H9 (cell line): ENCODE measurements around the gene CBX5. TPM values are rescaled to one million over a fixed set of nuclear protein-coding genes. Genes with fewer than 3 reads are reported as not detected.

Experiments used
- DNase-seq: peaks from one replicate; pipeline ENCODE4 v3.0.0-alpha.2; 2017
- H2AFZ ChIP-seq: one replicate; pipeline ENCODE4 v1.6.1; 2013; ENCODE audit warnings: mild to moderate bottlenecking, low read length, control low read depth, moderate library complexity
- H2AK5ac ChIP-seq: 2 replicates; pipeline ENCODE4 v1.6.1; 2013; ENCODE audit warnings: low read length, control low read depth, mixed read lengths; ENCODE audit not compliant: insufficient read length
- H2BK120ac ChIP-seq: one replicate; pipeline ENCODE4 v1.6.1; 2013; ENCODE audit warnings: low read depth, mild to moderate bottlenecking, low read length, control low read depth, inconsistent platforms; ENCODE audit not compliant: poor library complexity, severe bottlenecking
- H2BK12ac ChIP-seq: 2 replicates; pipeline ENCODE4 v1.6.1; 2013; ENCODE audit warnings: low read length, control low read depth, mixed read lengths, low read depth; ENCODE audit not compliant: insufficient read length
- H2BK15ac ChIP-seq: 2 replicates; pipeline ENCODE4 v1.6.1; 2013; ENCODE audit warnings: low read depth, low read length, control low read depth
- H2BK20ac ChIP-seq: one replicate; pipeline ENCODE4 v1.6.1; 2013; ENCODE audit warnings: low read depth, mild to moderate bottlenecking, low read length, control low read depth, inconsistent platforms; ENCODE audit not compliant: poor library complexity, severe bottlenecking
- H2BK5ac ChIP-seq: 2 replicates; pipeline ENCODE4 v1.6.1; 2013; ENCODE audit warnings: low read length, control low read depth, mixed read lengths; ENCODE audit not compliant: insufficient read length
- H3K14ac ChIP-seq: 2 replicates; pipeline ENCODE4 v1.6.1; 2013; ENCODE audit warnings: low read length, control low read depth; ENCODE audit not compliant: insufficient read depth
- H3K18ac ChIP-seq: 2 replicates; pipeline ENCODE4 v1.6.1; 2013; ENCODE audit warnings: low read depth, mild to moderate bottlenecking, mixed read lengths, low read length, control low read depth; ENCODE audit not compliant: insufficient read length
- H3K23ac ChIP-seq: 2 replicates; pipeline ENCODE4 v1.6.1; 2013; ENCODE audit warnings: low read length, control low read depth, mixed read lengths, low read depth; ENCODE audit not compliant: insufficient read length
- H3K23me2 ChIP-seq: 2 replicates; pipeline ENCODE4 v1.6.1; 2013; ENCODE audit warnings: low read depth, mild to moderate bottlenecking, mixed read lengths, low read length, control low read depth; ENCODE audit not compliant: insufficient read length, poor library complexity, severe bottlenecking
- H3K27ac ChIP-seq: 2 replicates; pipeline ENCODE4 v1.5.1; 2013; ENCODE audit warnings: low read length, control low read depth, mixed read lengths, low read depth; ENCODE audit not compliant: insufficient read length
- H3K27me3 ChIP-seq: 2 replicates; pipeline ENCODE4 v1.6.1; 2013; ENCODE audit warnings: low read length, control low read depth, inconsistent platforms; ENCODE audit not compliant: insufficient read depth
- H3K4ac ChIP-seq: 2 replicates; pipeline ENCODE4 v1.6.1; 2013; ENCODE audit warnings: low read depth, mild to moderate bottlenecking, control low read depth, inconsistent platforms, low read length, moderate library complexity
- H3K4me1 ChIP-seq: 2 replicates; pipeline ENCODE4 v1.6.1; 2013; ENCODE audit warnings: low read length, control low read depth, inconsistent platforms; ENCODE audit not compliant: insufficient read depth
- H3K4me2 ChIP-seq: 2 replicates; pipeline ENCODE4 v1.6.1; 2013; ENCODE audit warnings: low read length, control low read depth, mixed read lengths; ENCODE audit not compliant: insufficient read length, insufficient read depth
- H3K56ac ChIP-seq: 2 replicates; pipeline ENCODE4 v1.6.1; 2013; ENCODE audit warnings: low read depth, mild to moderate bottlenecking, mixed read lengths, low read length, control low read depth; ENCODE audit not compliant: insufficient read length
- H3K79me1 ChIP-seq: 2 replicates; pipeline ENCODE4 v1.6.1; 2013; ENCODE audit warnings: low read depth, mild to moderate bottlenecking, moderate library complexity, low read length, control low read depth, inconsistent platforms; ENCODE audit not compliant: insufficient read depth, poor library complexity, severe bottlenecking
- H3K79me2 ChIP-seq: 2 replicates; pipeline ENCODE4 v1.6.1; 2013; ENCODE audit warnings: low read length, control low read depth, inconsistent platforms; ENCODE audit not compliant: insufficient read depth
- H3K9ac ChIP-seq: 2 replicates; pipeline ENCODE4 v1.6.1; 2013; ENCODE audit warnings: low read length, control low read depth, mixed read lengths; ENCODE audit not compliant: insufficient read length; ENCODE audit errors: extremely low read depth
- H3K9me3 ChIP-seq: one replicate; pipeline ENCODE4 v1.6.1; 2013; ENCODE audit warnings: low read depth, low read length, inconsistent platforms; ENCODE audit not compliant: control insufficient read depth
- H3T11ph ChIP-seq: one replicate; pipeline ENCODE4 v1.6.1; 2013; ENCODE audit warnings: mild to moderate bottlenecking, low read length, control low read depth, inconsistent platforms
- H4K20me1 ChIP-seq: one replicate; pipeline ENCODE4 v1.6.1; 2013; ENCODE audit not compliant: control insufficient read depth, insufficient read length, insufficient read depth
- H4K5ac ChIP-seq: 2 replicates; pipeline ENCODE4 v1.6.1; 2013; ENCODE audit warnings: low read depth, mild to moderate bottlenecking, mixed read lengths, low read length, control low read depth; ENCODE audit not compliant: insufficient read length
- H4K8ac ChIP-seq: replicated peaks from 2 replicates; pipeline ENCODE4 v1.6.1; 2013; ENCODE audit warnings: low read length, control low read depth, mixed read lengths, low read depth; ENCODE audit not compliant: insufficient read length
- H4K91ac ChIP-seq: 2 replicates; pipeline ENCODE4 v1.6.1; 2013; ENCODE audit warnings: low read depth, mild to moderate bottlenecking, moderate library complexity, mixed read lengths, low read length, control low read depth; ENCODE audit not compliant: insufficient read length
- H3K27ac Mint-ChIP-seq, 3 experiments: 2 replicates in 2 of 3; 3 replicates in 1 of 3; pipeline ENCODE4 v1.8.0; 2020 to 2021; ENCODE audit warnings: mixed read lengths in 3 of 3, mild to moderate bottlenecking in 1 of 3, moderate library complexity in 1 of 3
- H3K27me3 Mint-ChIP-seq: 2 replicates; pipeline ENCODE4 v1.8.0; 2021; ENCODE audit warnings: low read depth, mild to moderate bottlenecking, moderate library complexity, mixed read lengths
- H3K36me3 Mint-ChIP-seq, 3 experiments: 2 replicates in 2 of 3; 3 replicates in 1 of 3; pipeline ENCODE4 v1.8.0; 2020 to 2021; ENCODE audit warnings: low read depth in 3 of 3, mixed read lengths in 3 of 3; ENCODE audit not compliant: insufficient read depth in 1 of 3
- H3K4me1 Mint-ChIP-seq, 2 experiments: 2 replicates each; pipeline ENCODE4 v1.8.0; 2020; ENCODE audit warnings: mixed read lengths in 2 of 2
- H3K4me3 Mint-ChIP-seq, 2 experiments: 2 replicates in 1 of 2; 3 replicates in 1 of 2; pipeline ENCODE4 v1.8.0; 2020 to 2021; ENCODE audit warnings: mild to moderate bottlenecking in 2 of 2, mixed read lengths in 2 of 2, moderate library complexity in 1 of 2
- H3K9me3 Mint-ChIP-seq, 2 experiments: 2 replicates in 1 of 2; 3 replicates in 1 of 2; pipeline ENCODE4 v1.8.0; 2020; ENCODE audit warnings: mild to moderate bottlenecking in 2 of 2, mixed read lengths in 2 of 2, moderate library complexity in 1 of 2
- CTCF ChIP-seq: fragments of 200-600 bp; sonication (generic); conservative IDR thresholded peaks from 3 replicates; pipeline ENCODE4 v1.8.0; 2021; ENCODE audit warnings: antibody characterized with exemption, mild to moderate bottlenecking
- WGBS: extraction: QIAGEN DNeasy Blood & Tissue Kit; methylation state at CpG from one replicate; pipeline ENCODE4 v1.1.7; 2013; ENCODE audit warnings: missing lambda C conversion rate, low lambda C conversion rate, mixed read lengths; ENCODE audit not compliant: insufficient read length; ENCODE audit errors: extremely low coverage; 5-methylcytosine and 5-hydroxymethylcytosine counted together
- total RNA-seq: library from RNA; stranded (reverse); gene quantifications from 2 replicates; pipeline ENCODE4 v1.2.1, GENCODE V29; 2021

Gene CBX5
- total RNA-seq, 1 experiment from 2014 or later, result 206 TPM

- H2BK20ac ChIP-seq, result no peak overlapping the region
- H3K23ac ChIP-seq, result no peak overlapping the region
- peaks cover 14% of the 10 kb centered on the region; the same call in 1 of the 2 replicates for H3K27me3 ChIP-seq
- H2BK120ac ChIP-seq, result no peak overlapping the region
- Mint-ChIP-seq H3K4me1 (peaks cover 2 to 14% of the 10 kb centered on the region in 2 experiments), H3K27me3 (peaks cover 73% of the 10 kb centered on the region), H3K4me3 (no peak overlapping the region), H3K36me3 (peaks cover 0 to 8% (median 4%) of the 10 kb centered on the region in 3 experiments; a peak in 1 of 7 replicates), H3K27ac (no peak overlapping the region), H3K9me3 (no peaks in the 10 kb centered on the region)
- no peak overlapping the region for H3K4ac ChIP-seq
- no CpG with 5 or more reads among the region's 14 CpGs for WGBS
- H3T11ph ChIP-seq, result no peak overlapping the region
- no peak overlapping the region for H3K18ac ChIP-seq
- no peaks in the 10 kb centered on the region for H3K4me1 ChIP-seq
- no peaks in the 10 kb centered on the region for H3K23me2 ChIP-seq
- no peak overlapping the region for H2BK5ac ChIP-seq
- H2BK12ac ChIP-seq, result no peak overlapping the region
- no peaks in the 10 kb centered on the region for H3K9me3 ChIP-seq
- H2AFZ ChIP-seq, result no peak overlapping the region
- no peak overlapping the region for H4K5ac ChIP-seq
- no peak overlapping the region for H4K91ac ChIP-seq
- peak; percentile 85 for TF ChIP-seq CTCF
- H3K79me2 ChIP-seq, result no peaks in the 10 kb centered on the region
- no peak overlapping the region for H3K14ac ChIP-seq
- no peaks in the 10 kb centered on the region for H3K79me1 ChIP-seq
- H2AK5ac ChIP-seq, result no peak overlapping the region
- H3K56ac ChIP-seq, result no peak overlapping the region
- H4K20me1 ChIP-seq, result no peaks in the 10 kb centered on the region
- H4K8ac ChIP-seq, result no peak overlapping the region
- no peak overlapping the region for H3K27ac ChIP-seq
- H3K9ac ChIP-seq, result no peak overlapping the region
- no peak overlapping the region for H2BK15ac ChIP-seq
- DNase-seq, result peak; percentile 89
- no peak overlapping the region for H3K4me2 ChIP-seq
Measured at GRCh38 chr12:54191550-54192022, 88.3 kb downstream of the CBX5 start.
